Endodermal cell (in vitro differentiated cells): ENCODE measurements around the gene WDR19. TPM values are rescaled to one million over a fixed set of nuclear protein-coding genes. Genes with fewer than 3 reads are reported as not detected.

Experiments
- DNase-seq: peaks from one replicate; pipeline ENCODE4 v3.0.0-alpha.2; 2017
- H3K27ac ChIP-seq: 2 replicates; pipeline ENCODE4 v1.5.1; 2013; ENCODE audit warnings: mild to moderate bottlenecking, low read depth, low read length, moderate library complexity
- H3K27me3 ChIP-seq: 2 replicates; pipeline ENCODE4 v1.6.1; 2013; ENCODE audit warnings: mild to moderate bottlenecking, low read length, moderate library complexity; ENCODE audit not compliant: insufficient read depth, control insufficient read depth, poor library complexity, severe bottlenecking
- H3K36me3 ChIP-seq: 2 replicates; pipeline ENCODE4 v1.7.0; 2013; ENCODE audit warnings: mild to moderate bottlenecking, low read length, moderate library complexity; ENCODE audit not compliant: control insufficient read depth, insufficient read depth
- H3K4me1 ChIP-seq: one replicate; pipeline ENCODE4 v1.7.0; 2013; ENCODE audit warnings: low read length; ENCODE audit not compliant: control insufficient read depth, insufficient read depth
- H3K4me3 ChIP-seq: 2 replicates; pipeline ENCODE4 v1.5.1; 2013; ENCODE audit warnings: mild to moderate bottlenecking, low read length, moderate library complexity
- H3K9ac ChIP-seq: 2 replicates; pipeline ENCODE4 v1.6.1; 2013; ENCODE audit warnings: mild to moderate bottlenecking, low read length, moderate library complexity; ENCODE audit not compliant: poor library complexity, severe bottlenecking; ENCODE audit errors: extremely low read depth
- H3K9me3 ChIP-seq: 2 replicates; pipeline ENCODE4 v1.6.1; 2013; ENCODE audit warnings: mild to moderate bottlenecking, low read length, moderate library complexity; ENCODE audit not compliant: control insufficient read depth
- H3K27ac Mint-ChIP-seq: 2 replicates; pipeline ENCODE4 v1.8.0; 2020; ENCODE audit warnings: mixed read lengths
- H3K27me3 Mint-ChIP-seq: 2 replicates; pipeline ENCODE4 v1.8.0; 2021; ENCODE audit warnings: mild to moderate bottlenecking, mixed read lengths; ENCODE audit not compliant: insufficient read depth
- H3K36me3 Mint-ChIP-seq: 2 replicates; pipeline ENCODE4 v1.8.0; 2020; ENCODE audit warnings: low read depth, mixed read lengths
- H3K4me1 Mint-ChIP-seq: 2 replicates; pipeline ENCODE4 v1.8.0; 2020; ENCODE audit warnings: mixed read lengths
- H3K4me3 Mint-ChIP-seq: 2 replicates; pipeline ENCODE4 v1.8.0; 2020; ENCODE audit warnings: mild to moderate bottlenecking, moderate library complexity, mixed read lengths
- H3K9me3 Mint-ChIP-seq: 2 replicates; pipeline ENCODE4 v1.8.0; 2020; ENCODE audit warnings: mild to moderate bottlenecking, mixed read lengths
- WGBS, 2 experiments: methylation state at CpG; one replicate each; pipeline versions ENCODE4 v1.1.5 to v1.1.7; 2013; ENCODE audit warnings: missing lambda C conversion rate in 2 of 2, mixed read lengths in 1 of 2; ENCODE audit not compliant: insufficient coverage in 1 of 2, insufficient read length in 1 of 2; 5-methylcytosine and 5-hydroxymethylcytosine counted together
- total RNA-seq, 2 donors: library from RNA; stranded (reverse); fragmentation: NEBNext Ultra II Directional in 1 of 2; extraction: Animal tissue kit (Norgen Biotek cat#: 25700) in 1 of 2; gene quantifications; 2 replicates in 1 of 2; 3 replicates in 1 of 2; pipeline ENCODE4 v1.2.1, GENCODE V29; 2021
- TF ChIP-seq, protein P1 (sequence below): fragments of 200-600 bp; sonication (generic); conservative IDR thresholded peaks from 2 replicates; pipeline ENCODE4 v1.5.0; 2021; ENCODE audit warnings: antibody characterized with exemption, mild to moderate bottlenecking

Gene WDR19
- total RNA-seq, 2 donors from 2014 or later = 51.9 to 60.2 TPM

GRCh38 chr4:39232100-39232499, 49.8 kb downstream of the WDR19 start:
- Mint-ChIP-seq H3K4me3 (no peak overlapping the region), H3K27ac (no peak overlapping the region), H3K36me3 (peaks cover 17% of the 10 kb centered on the region), H3K4me1 (no peaks in the 10 kb centered on the region), H3K27me3 (no peaks in the 10 kb centered on the region), H3K9me3 (no peaks in the 10 kb centered on the region)
- DNase-seq = no peak
- WGBS, 2 experiments = 87 to 100% methylated on average over 4 to 7 of the region's 7 CpGs
- Histone ChIP-seq H3K9me3 (no peaks in the 10 kb centered on the region), H3K27ac (no peak overlapping the region), H3K9ac (no peak overlapping the region), H3K4me3 (no peak overlapping the region), H3K27me3 (no peaks in the 10 kb centered on the region), H3K4me1 (no peaks in the 10 kb centered on the region), H3K36me3 (peaks cover 12% of the 10 kb centered on the region)
- TF ChIP-seq, protein P1, sequence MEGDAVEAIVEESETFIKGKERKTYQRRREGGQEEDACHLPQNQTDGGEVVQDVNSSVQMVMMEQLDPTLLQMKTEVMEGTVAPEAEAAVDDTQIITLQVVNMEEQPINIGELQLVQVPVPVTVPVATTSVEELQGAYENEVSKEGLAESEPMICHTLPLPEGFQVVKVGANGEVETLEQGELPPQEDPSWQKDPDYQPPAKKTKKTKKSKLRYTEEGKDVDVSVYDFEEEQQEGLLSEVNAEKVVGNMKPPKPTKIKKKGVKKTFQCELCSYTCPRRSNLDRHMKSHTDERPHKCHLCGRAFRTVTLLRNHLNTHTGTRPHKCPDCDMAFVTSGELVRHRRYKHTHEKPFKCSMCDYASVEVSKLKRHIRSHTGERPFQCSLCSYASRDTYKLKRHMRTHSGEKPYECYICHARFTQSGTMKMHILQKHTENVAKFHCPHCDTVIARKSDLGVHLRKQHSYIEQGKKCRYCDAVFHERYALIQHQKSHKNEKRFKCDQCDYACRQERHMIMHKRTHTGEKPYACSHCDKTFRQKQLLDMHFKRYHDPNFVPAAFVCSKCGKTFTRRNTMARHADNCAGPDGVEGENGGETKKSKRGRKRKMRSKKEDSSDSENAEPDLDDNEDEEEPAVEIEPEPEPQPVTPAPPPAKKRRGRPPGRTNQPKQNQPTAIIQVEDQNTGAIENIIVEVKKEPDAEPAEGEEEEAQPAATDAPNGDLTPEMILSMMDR = no peak

DNA sequence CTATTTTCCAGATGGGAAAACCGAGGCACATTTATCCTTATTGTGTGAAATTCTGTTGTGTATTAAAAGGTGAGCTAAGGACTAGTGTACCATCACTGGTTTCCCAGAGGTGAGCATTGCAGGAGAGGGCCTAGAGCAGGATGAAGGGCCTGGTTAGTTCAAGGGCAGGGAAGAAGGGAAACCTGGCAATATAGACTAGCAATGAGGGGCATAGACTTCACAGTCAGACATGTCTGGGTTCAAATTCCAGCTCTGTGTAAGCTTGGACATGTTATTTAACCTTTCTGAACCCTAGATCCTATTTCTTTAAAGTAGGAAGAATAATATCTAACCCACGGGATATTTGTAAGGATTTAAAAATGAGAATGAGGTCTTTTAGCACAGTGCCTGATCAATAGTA, 50.8 kb downstream of the WDR19 start:
- no peak overlapping the region for H3K9ac ChIP-seq
- H3K36me3 Mint-ChIP-seq = peaks cover 22% of the 10 kb centered on the region
- no peak overlapping the region for H3K27ac Mint-ChIP-seq

DNA sequence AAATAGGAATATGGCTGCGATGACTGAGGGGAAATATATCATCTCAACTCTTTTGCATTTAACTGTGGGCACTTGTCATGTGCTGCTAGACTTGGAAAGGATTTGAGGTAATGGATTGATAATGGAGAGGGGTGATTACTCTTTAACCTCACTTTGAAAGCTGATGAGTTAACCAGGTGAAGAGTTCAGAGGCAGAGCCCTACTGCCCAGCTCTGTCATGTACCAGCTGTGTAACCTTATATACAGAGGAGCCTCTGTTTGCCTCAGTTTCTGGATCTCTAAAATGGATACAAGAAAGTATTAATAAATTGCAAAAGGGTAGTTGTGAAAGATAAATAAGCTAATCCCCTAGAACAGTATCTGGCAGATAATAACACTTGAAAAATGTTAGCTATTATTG, 51.5 kb downstream of the WDR19 start:
- no peak overlapping the region for H3K27ac ChIP-seq
- Mint-ChIP-seq H3K4me1 (no peaks in the 10 kb centered on the region), H3K9me3 (no peaks in the 10 kb centered on the region), H3K27me3 (no peaks in the 10 kb centered on the region), H3K4me3 (no peak overlapping the region), H3K36me3 (peaks cover 24% of the 10 kb centered on the region), H3K27ac (no peak overlapping the region)
- no peaks in the 10 kb centered on the region for H3K27me3 ChIP-seq
- TF ChIP-seq, protein P1 = no peak
- H3K9me3 ChIP-seq = no peaks in the 10 kb centered on the region
- peaks cover 12% of the 10 kb centered on the region for H3K36me3 ChIP-seq
- no peak overlapping the region for H3K9ac ChIP-seq
- 86 to 100% methylated on average over 1 of the region's 1 CpG for WGBS, 2 experiments
- no peak for DNase-seq
- no peak overlapping the region for H3K4me3 ChIP-seq
- H3K4me1 ChIP-seq = no peaks in the 10 kb centered on the region

More for the DNA sequence above, 50.8 kb downstream of the WDR19 start:
- Histone ChIP-seq H3K9me3 (no peaks in the 10 kb centered on the region), H3K27me3 (no peaks in the 10 kb centered on the region), H3K36me3 (peaks cover 12% of the 10 kb centered on the region), H3K4me1 (no peaks in the 10 kb centered on the region), H3K4me3 (no peak overlapping the region), H3K27ac (no peak overlapping the region)
- Mint-ChIP-seq H3K4me3 (no peak overlapping the region), H3K4me1 (no peaks in the 10 kb centered on the region), H3K27me3 (no peaks in the 10 kb centered on the region), H3K9me3 (no peaks in the 10 kb centered on the region)
- WGBS, 2 experiments = 76 to 100% methylated on average over 1 to 2 of the region's 2 CpGs
- DNase-seq = no peak
- TF ChIP-seq, protein P1 = no peak
